K562 (cell line): ENCODE measurements around the gene SENP8. TPM values are rescaled to one million over a fixed set of nuclear protein-coding genes. Genes with fewer than 3 reads are reported as not detected.

Experiments used
- ATAC-seq: fragments of 200-7000 bp; cut with Tn5 transposase; 3 replicates; pipeline ENCODE4 v1.9.1; 2020; ENCODE audit warnings: moderate library complexity
- BruUV-seq: library from RNA; stranded (reverse); fragments of 400-500 nt; replicated peaks from 2 replicates; lab custom pipeline; 2021; lab: Mats Ljungman, UMichigan
- CTCF ChIA-PET: fragments of 300-600 bp; formaldehyde crosslinking; extraction: SDS; loops from one replicate; lab custom pipeline; 2021; ENCODE audit warnings: low intra/inter-chr PET ratio; lab: Yijun Ruan, JAX
- POLR2A ChIA-PET: fragments of 300-600, 350-650 bp; sonication (Branson Sonifier 250); formaldehyde crosslinking; extraction: SDS; loops from one replicate; lab custom pipeline; 2021; ENCODE audit warnings: antibody characterized with exemption, inconsistent platforms; lab: Yijun Ruan, JAX
- DNase-seq, 4 experiments: peaks; one replicate each; pipeline versions ENCODE4 v3.0.0 to v3.0.0-alpha.2; 2011 to 2018; ENCODE audit warnings: low spot score in 3 of 4, mixed read lengths in 3 of 4; ENCODE audit errors: extremely low read depth in 1 of 4
- FAIRE-seq: peaks from 2 replicates; lab custom pipeline; 2011; peaks lifted over from hg19 to GRCh38; lab: Jason Lieb, UNC
- H2AFZ ChIP-seq: 2 replicates; pipeline ENCODE4 v1.6.0; 2011; ENCODE audit warnings: low read depth, low read length, control low read depth, inconsistent platforms
- H3K27ac ChIP-seq: fragments of 200-600 bp; 3 replicates; pipeline ENCODE4 v1.8.0; 2011; ENCODE audit warnings: low read depth, mild to moderate bottlenecking, control low read depth, inconsistent platforms, low read length, moderate library complexity, mixed read lengths; ENCODE audit errors: extremely low read depth
- H3K27me3 ChIP-seq, 2 experiments: fragments of 300-600 bp in 1 of 2; 2 replicates in 1 of 2; 3 replicates in 1 of 2; pipeline versions ENCODE4 v1.6.0 to v1.8.0; 2011; ENCODE audit warnings: inconsistent platforms in 2 of 2, low read length in 2 of 2, mild to moderate bottlenecking in 1 of 2, mixed read lengths in 1 of 2, moderate library complexity in 1 of 2; ENCODE audit not compliant: control insufficient read depth in 2 of 2, insufficient read depth in 2 of 2
- H3K36me3 ChIP-seq: fragments of 300-600 bp; 3 replicates; pipeline ENCODE4 v1.8.0; 2011; ENCODE audit warnings: mild to moderate bottlenecking, low read length, inconsistent platforms; ENCODE audit not compliant: control insufficient read depth, insufficient read depth
- H3K4me1 ChIP-seq, 2 experiments: fragments of 200-600 bp in 1 of 2; replicated peaks in 1 of 2; 2 replicates in 1 of 2; 3 replicates in 1 of 2; pipeline versions ENCODE4 v1.5.1 to v1.8.0; 2011; ENCODE audit warnings: inconsistent platforms in 2 of 2, low read length in 2 of 2, mild to moderate bottlenecking in 1 of 2, mixed read lengths in 1 of 2, moderate library complexity in 1 of 2; ENCODE audit not compliant: control insufficient read depth in 2 of 2, insufficient read depth in 2 of 2
- H3K4me2 ChIP-seq: 2 replicates; pipeline ENCODE4 v1.6.1; 2011; ENCODE audit warnings: low read length, control low read depth, inconsistent platforms, mixed read lengths; ENCODE audit not compliant: insufficient read depth
- H3K4me3 ChIP-seq: fragments of 200-600 bp; sonication (generic), shearing (Covaris generic); 2 replicates; pipeline ENCODE4 v1.5.1; 2016; ENCODE audit warnings: control low read depth, inconsistent platforms
- H3K79me2 ChIP-seq: fragments of 200-600 bp; 3 replicates; pipeline ENCODE4 v1.8.0; 2011; ENCODE audit warnings: low read length, inconsistent platforms; ENCODE audit not compliant: control insufficient read depth, insufficient read depth
- H3K9ac ChIP-seq, 2 experiments: 2 replicates each; pipeline versions ENCODE4 v1.6.0 to v1.6.1; 2011; ENCODE audit warnings: low read depth in 2 of 2, low read length in 2 of 2, control low read depth in 1 of 2, inconsistent platforms in 1 of 2, mild to moderate bottlenecking in 1 of 2, mixed read lengths in 1 of 2; ENCODE audit not compliant: insufficient read depth in 1 of 2
- H3K9me1 ChIP-seq: one replicate; pipeline ENCODE4 v1.6.0; 2011; ENCODE audit warnings: inconsistent platforms, mild to moderate bottlenecking, low read length, moderate library complexity; ENCODE audit not compliant: control insufficient read depth, insufficient read depth
- H3K9me3 ChIP-seq: replicated peaks from 2 replicates; pipeline ENCODE4 v1.5.1; 2011; ENCODE audit warnings: low read depth, low read length, inconsistent platforms; ENCODE audit not compliant: control insufficient read depth, insufficient read depth
- H4K20me1 ChIP-seq: replicated peaks from 2 replicates; pipeline ENCODE4 v1.6.1; 2011; ENCODE audit warnings: low read length, inconsistent platforms, mixed read lengths; ENCODE audit not compliant: control insufficient read depth, insufficient read depth
- CUX1 ChIP-seq: fragments of 200-800 bp; sonication (Bioruptor generic); IDR thresholded peaks from 2 replicates; pipeline ENCODE4 v1.6.1; 2016; ENCODE audit warnings: missing genetic modification characterization, missing compliant biosample characterization
- HBP1 ChIP-seq: fragments of 450-650 bp; formaldehyde crosslinking; IDR thresholded peaks from 2 replicates; pipeline ENCODE4 v1.4.0; 2022; ENCODE audit warnings: missing genetic modification characterization
- HOMEZ ChIP-seq: fragments of 250-450 bp; sonication (Bioruptor Pico); IDR thresholded peaks from 2 replicates; pipeline ENCODE4 v1.4.0; 2020; ENCODE audit warnings: mild to moderate bottlenecking, moderate library complexity
- ILF3 ChIP-seq: fragments of 450-650 bp; IDR thresholded peaks from 2 replicates; pipeline ENCODE4 v1.6.1; 2018; ENCODE audit warnings: antibody characterized with exemption, mild to moderate bottlenecking, moderate library complexity, borderline replicate concordance
- SIX5 ChIP-seq, 2 experiments: IDR thresholded peaks; 2 replicates each; pipeline ENCODE4 v1.6.1; 2011; ENCODE audit warnings: low read length in 2 of 2, borderline replicate concordance in 1 of 2, low read depth in 1 of 2, mild to moderate bottlenecking in 1 of 2, moderate library complexity in 1 of 2; ENCODE audit not compliant: insufficient read depth in 1 of 2
- SRSF9 ChIP-seq: fragments of 200-400 bp; formaldehyde crosslinking; IDR thresholded peaks from 2 replicates; pipeline ENCODE4 v1.6.1; 2017; ENCODE audit warnings: low read depth, low read length, borderline replicate concordance
- ZBTB17 ChIP-seq: fragments of 450-650 bp; formaldehyde crosslinking; IDR thresholded peaks from 2 replicates; pipeline ENCODE4 v1.4.0; 2020; ENCODE audit warnings: mild to moderate bottlenecking
- ZMIZ1 ChIP-seq, 2 experiments: fragments of 150-350 bp in 1 of 2; IDR thresholded peaks; 2 replicates each; pipeline ENCODE4 v1.6.1; 2012 to 2016; ENCODE audit warnings: low read depth in 2 of 2, low read length in 2 of 2, mild to moderate bottlenecking in 1 of 2, moderate library complexity in 1 of 2
- ZNF644 ChIP-seq: fragments of 200-800 bp; sonication (Bioruptor generic); IDR thresholded peaks from 2 replicates; pipeline ENCODE4 v1.6.1; 2016; ENCODE audit warnings: low read depth, missing genetic modification characterization, missing compliant biosample characterization
- ZNF778 ChIP-seq: fragments of 450-650 bp; formaldehyde crosslinking; IDR thresholded peaks from 2 replicates; pipeline ENCODE4 v1.4.0; 2020; ENCODE audit warnings: mild to moderate bottlenecking, moderate library complexity
- WGBS: fragments of 100-300 bp; shearing (Covaris generic); methylation state at CpG from one replicate; pipeline ENCODE4 v1.1.6; 2016; ENCODE audit warnings: low coverage, mixed read lengths; ENCODE audit not compliant: insufficient coverage; ENCODE audit errors: missing lambda C conversion rate; 5-methylcytosine and 5-hydroxymethylcytosine counted together
- in situ Hi-C: fragments of 300-500 bp; cut with MboI; formaldehyde crosslinking; loops from 4 replicates; pipeline ENCODE4 v1.15.0; 2018; ENCODE audit warnings: inconsistent platforms, mixed read lengths
- intact Hi-C: fragments of 100-400 bp; cut with micrococcal nuclease; formaldehyde crosslinking; loops from 2 replicates; pipeline ENCODE4 v1.14.2; 2022
- polyA plus RNA-seq, 8 experiments: library from polyadenylated mRNA; depleted of rRNA in 4 of 8; stranded (reverse) in 5 of 8; unstranded in 3 of 8; fragments of >200 nt; fragmentation: Nextera tagmentation in 2 of 8; fragmentation: Illumina TruSeq in 1 of 8; extraction: Ambion mirVana in 2 of 8; extraction: Trizol in 1 of 8; gene quantifications; 2 replicates each; pipeline versions ENCODE4 v1.2.1 to v1.2.3, GENCODE V29; 2011 to 2014; ENCODE audit warnings: inconsistent platforms in 1 of 8, missing spikeins in 1 of 8
- total RNA-seq, 7 experiments: library from RNA; depleted of rRNA in 6 of 7; stranded (reverse); fragments of >200 nt in 6 of 7; fragmentation: Illumina TruSeq in 2 of 7; extraction: Trizol in 2 of 7; gene quantifications; 2 replicates each; pipeline versions ENCODE4 v1.2.1 to v1.2.3, GENCODE V29; 2011 to 2021; ENCODE audit warnings: low replicate concordance in 1 of 7

The SENP8 gene
- total and polyA plus RNA-seq, 9 of the 15 experiments (the other 6 are each of a cell fraction or from before 2014, with no cell fraction given) = 1.4 to 5.4 (median 2.4) TPM

GRCh38 chr15:72110355-72110754 lies 7.8 kb upstream of the SENP8 start:
- H3K79me2 ChIP-seq = peaks cover 3% of the 10 kb centered on the region; the same call in 2 of the 3 replicates
- H3K9ac ChIP-seq = no peak overlapping the region
- ChIA-PET POLR2A (no interaction called here), CTCF (no interaction called here)
- H3K4me1 ChIP-seq = no peaks in the 10 kb centered on the region; a peak in 1 of 5 replicates
- no peak for DNase-seq
- FAIRE-seq = no peak
- no peaks in the 10 kb centered on the region for H4K20me1 ChIP-seq
- BruUV-seq = no TSS peak
- H2AFZ ChIP-seq = no peak overlapping the region
- no peaks in the 10 kb centered on the region for H3K9me1 ChIP-seq
- H3K36me3 ChIP-seq = no peaks in the 10 kb centered on the region
- H3K4me2 ChIP-seq = no peak overlapping the region
- in situ Hi-C loops (no loop called here), intact Hi-C loops (no loop called here)
- 93% methylated on average over 2 of the region's 3 CpGs for WGBS
- no peak overlapping the region for H3K4me3 ChIP-seq
- TF ChIP-seq ZNF644 (tag) (no peak), HBP1 (CRISPR knock-in tag) (no peak), HOMEZ (no peak), ILF3 (no peak), ZNF778 (CRISPR knock-in tag) (no peak), SRSF9 (no peak), ZMIZ1 (IDR thresholded peaks at IDR 0.05; ENCODE audit: low read depth in 2 of 2, low read length in 2 of 2) (no peak), CUX1 (CRISPR knock-in tag) (no peak), SIX5 (IDR thresholded peaks at IDR 0.05; ENCODE audit: borderline replicate concordance in 1 of 2, insufficient read depth in 1 of 2, low read depth in 1 of 2, low read length in 2 of 2) (no peak), ZBTB17 (CRISPR knock-in tag) (no peak)
- H3K27me3 ChIP-seq = no peaks in the 10 kb centered on the region
- no peaks in the 10 kb centered on the region for H3K9me3 ChIP-seq
- H3K27ac ChIP-seq = no peak overlapping the region
- ATAC-seq = no peak
